MM.1S (cell line): ENCODE measurements around the gene TULP1.

Experiments
- DNase-seq: peaks from one replicate; pipeline ENCODE4 v3.0.0-alpha.2; 2015
- H2AFZ ChIP-seq: fragments of 300-600 bp; sonication (generic); 2 replicates; pipeline ENCODE4 v1.6.0; 2016; ENCODE audit warnings: antibody characterized with exemption, low read length
- H3F3A ChIP-seq: fragments of 300-600 bp; sonication (generic); 2 replicates; pipeline ENCODE4 v1.6.1; 2016; ENCODE audit warnings: mild to moderate bottlenecking, antibody characterized with exemption, low read length, moderate library complexity, mixed read lengths; ENCODE audit not compliant: insufficient read depth
- H3K27ac ChIP-seq: fragments of 300-600 bp; sonication (generic); 2 replicates; pipeline ENCODE4 v1.5.1; 2016; ENCODE audit warnings: mild to moderate bottlenecking, low read length
- H3K27me3 ChIP-seq: fragments of 300-600 bp; sonication (generic); replicated peaks from 2 replicates; pipeline ENCODE4 v1.6.0; 2016; ENCODE audit warnings: low read length; ENCODE audit not compliant: insufficient read depth
- H3K36me3 ChIP-seq: fragments of 300-600 bp; sonication (generic); replicated peaks from 2 replicates; pipeline ENCODE4 v1.6.1; 2016; ENCODE audit warnings: mild to moderate bottlenecking, low read length, mixed read lengths; ENCODE audit not compliant: insufficient read depth
- H3K4me1 ChIP-seq: fragments of 300-600 bp; sonication (generic); 2 replicates; pipeline ENCODE4 v1.6.1; 2016; ENCODE audit warnings: low read length, mixed read lengths
- H3K4me2 ChIP-seq: fragments of 300-600 bp; sonication (generic); 2 replicates; pipeline ENCODE4 v1.6.0; 2016; ENCODE audit warnings: low read depth, low read length
- H3K4me3 ChIP-seq: fragments of 300-600 bp; sonication (generic); 2 replicates; pipeline ENCODE4 v1.5.1; 2016; ENCODE audit warnings: low read length, mixed read lengths
- H3K79me2 ChIP-seq: fragments of 300-600 bp; sonication (generic); 2 replicates; pipeline ENCODE4 v1.6.1; 2016; ENCODE audit warnings: mixed run types, low read length, mixed read lengths
- H3K9ac ChIP-seq: fragments of 300-600 bp; sonication (generic); 2 replicates; pipeline ENCODE4 v1.6.1; 2016; ENCODE audit warnings: low read length, mixed read lengths
- H3K9me2 ChIP-seq: fragments of 300-600 bp; sonication (generic); replicated peaks from 2 replicates; pipeline ENCODE4 v1.6.1; 2016; ENCODE audit warnings: mild to moderate bottlenecking, low read length, mixed read lengths; ENCODE audit not compliant: insufficient read depth
- H3K9me3 ChIP-seq: fragments of 300-600 bp; sonication (generic); replicated peaks from 2 replicates; pipeline ENCODE4 v1.6.1; 2016; ENCODE audit warnings: mild to moderate bottlenecking, low read length, mixed read lengths; ENCODE audit not compliant: insufficient read depth
- H4K20me1 ChIP-seq: fragments of 300-600 bp; sonication (generic); 2 replicates; pipeline ENCODE4 v1.6.1; 2016; ENCODE audit warnings: mild to moderate bottlenecking, low read length, moderate library complexity, mixed read lengths; ENCODE audit not compliant: insufficient read depth
- CTCF ChIP-seq: fragments of 300-600 bp; sonication (generic); IDR thresholded peaks from 2 replicates; pipeline ENCODE4 v1.5.1; 2016; ENCODE audit warnings: antibody characterized with exemption, low read length, mixed read lengths
- EZH2 ChIP-seq: fragments of 300-600 bp; sonication (generic); optimal IDR thresholded peaks from 2 replicates; pipeline ENCODE3; 2017; ENCODE audit warnings: low read depth, mild to moderate bottlenecking, antibody characterized with exemption, low read length, mixed read lengths
- EZH2phosphoT487 ChIP-seq: fragments of 300-600 bp; sonication (generic); IDR thresholded peaks from 2 replicates; pipeline ENCODE4 v1.6.1; 2018; ENCODE audit warnings: antibody characterized with exemption, low read length

TULP1 gene

GRCh38 chr6:35488517-35488862 is 24.2 kb downstream of the TULP1 start:
- H3K4me3 ChIP-seq: no peak overlapping the region
- H3K9me2 ChIP-seq: no peaks in the 10 kb centered on the region
- no peaks in the 10 kb centered on the region for H3K9me3 ChIP-seq
- no peak overlapping the region for H3K27ac ChIP-seq
- no peak overlapping the region for H3K4me2 ChIP-seq
- H3K4me1 ChIP-seq: no peaks in the 10 kb centered on the region
- H3K36me3 ChIP-seq: no peaks in the 10 kb centered on the region
- H3K79me2 ChIP-seq: no peaks in the 10 kb centered on the region
- no peak for TF ChIP-seq EZH2
- TF ChIP-seq EZH2phosphoT487: no peak
- TF ChIP-seq CTCF: no peak
- no peak overlapping the region for H2AFZ ChIP-seq
- DNase-seq: no peak
- H3K9ac ChIP-seq: no peak overlapping the region
- no peaks in the 10 kb centered on the region; the same call in none of the 2 replicates for H3K27me3 ChIP-seq
- H4K20me1 ChIP-seq: no peaks in the 10 kb centered on the region
- no peaks in the 10 kb centered on the region for H3F3A ChIP-seq

- Histone ChIP-seq H3K36me3 (no peaks in the 10 kb centered on the region), H3K27ac (no peak overlapping the region), H2AFZ (no peak overlapping the region), H3K9me2 (no peaks in the 10 kb centered on the region), H3K79me2 (no peaks in the 10 kb centered on the region), H3K9ac (no peak overlapping the region), H3K9me3 (no peaks in the 10 kb centered on the region), H4K20me1 (no peaks in the 10 kb centered on the region), H3K4me3 (no peak overlapping the region), H3F3A (no peaks in the 10 kb centered on the region), H3K4me1 (no peaks in the 10 kb centered on the region), H3K27me3 (no peaks in the 10 kb centered on the region; the same call in none of the 2 replicates), H3K4me2 (no peak overlapping the region)
- DNase-seq: no peak
- no peak for TF ChIP-seq EZH2phosphoT487
- no peak for TF ChIP-seq EZH2
- no peak for TF ChIP-seq CTCF
Measured at GRCh38 chr6:35487658-35488516, 24.8 kb downstream of the TULP1 start.

- Histone ChIP-seq H3K9me2 (no peaks in the 10 kb centered on the region), H3K9ac (no peak overlapping the region), H3K27me3 (no peaks in the 10 kb centered on the region; the same call in 1 of the 2 replicates), H3K36me3 (no peaks in the 10 kb centered on the region), H3K79me2 (no peaks in the 10 kb centered on the region), H3K4me1 (no peaks in the 10 kb centered on the region), H3F3A (no peaks in the 10 kb centered on the region), H4K20me1 (no peaks in the 10 kb centered on the region), H3K4me3 (no peak overlapping the region), H3K27ac (no peak overlapping the region), H3K9me3 (no peaks in the 10 kb centered on the region), H2AFZ (no peak overlapping the region), H3K4me2 (no peak overlapping the region)
- TF ChIP-seq CTCF: no peak
- no peak for TF ChIP-seq EZH2phosphoT487
- no peak for TF ChIP-seq EZH2
- DNase-seq: no peak
Measured at GRCh38 chr6:35486005-35486925, 26.4 kb downstream of the TULP1 start.
